HepG2 (cell line): Measurements from ENCODE around the gene SRSF2. TPM values are rescaled to one million over a fixed set of nuclear protein-coding genes. Genes with fewer than 3 reads are reported as not detected.
A peak's percentile ranks its signal among the peaks of the same experiment; 100 is the strongest.

Experiments
- BORCS8-MEF2B ChIP-seq: sonication (generic); formaldehyde crosslinking; IDR thresholded peaks from 2 replicates; pipeline ENCODE4 v1.8.0; 2022; ENCODE audit warnings: mild to moderate bottlenecking, missing genetic modification reagents
- CCAR2 ChIP-seq: fragments of 200-400 bp; formaldehyde crosslinking; optimal IDR thresholded peaks from 2 replicates; pipeline ENCODE3; 2018; ENCODE audit warnings: low read depth, mild to moderate bottlenecking, low read length, moderate library complexity
- GABPB1 ChIP-seq: IDR thresholded peaks from 2 replicates; pipeline ENCODE4 v1.6.1; 2016; ENCODE audit warnings: mild to moderate bottlenecking, missing genetic modification reagents, moderate library complexity, missing compliant biosample characterization
- GLI4 ChIP-seq: sonication (generic); formaldehyde crosslinking; IDR thresholded peaks from 2 replicates; pipeline ENCODE4 v1.5.1; 2020; ENCODE audit warnings: missing genetic modification reagents, mild to moderate bottlenecking, moderate library complexity, borderline replicate concordance
- IRF9 ChIP-seq: sonication (generic); formaldehyde crosslinking; IDR thresholded peaks from 2 replicates; pipeline ENCODE4 v1.8.0; 2022; ENCODE audit warnings: missing genetic modification reagents, mild to moderate bottlenecking, borderline replicate concordance
- KLF15 ChIP-seq: sonication (generic); formaldehyde crosslinking; IDR thresholded peaks from 2 replicates; pipeline ENCODE4 v1.8.1; 2023; ENCODE audit warnings: borderline replicate concordance, mild to moderate bottlenecking, inconsistent platforms, missing genetic modification reagents, mixed read lengths
- KMT2A ChIP-seq: sonication (generic); formaldehyde crosslinking; IDR thresholded peaks from 2 replicates; pipeline ENCODE4 v1.4.0; 2020; ENCODE audit warnings: missing genetic modification reagents
- KMT2B ChIP-seq: IDR thresholded peaks from 2 replicates; pipeline ENCODE4 v1.6.1; 2016; ENCODE audit warnings: missing genetic modification reagents, missing compliant biosample characterization
- NCOA2 ChIP-seq: sonication (generic); formaldehyde crosslinking; IDR thresholded peaks from 2 replicates; pipeline ENCODE4 v1.8.0; 2022; ENCODE audit warnings: inconsistent platforms
- SP4 ChIP-seq: sonication (generic); formaldehyde crosslinking; IDR thresholded peaks from 2 replicates; pipeline ENCODE4 v1.8.1; 2023; ENCODE audit warnings: mild to moderate bottlenecking, missing genetic modification reagents
- SRY ChIP-seq: sonication (generic); formaldehyde crosslinking; IDR thresholded peaks from 2 replicates; pipeline ENCODE4 v1.8.0; 2022; ENCODE audit warnings: mild to moderate bottlenecking, missing genetic modification reagents
- ZMAT3 ChIP-seq: sonication (generic); formaldehyde crosslinking; conservative IDR thresholded peaks from 2 replicates; pipeline ENCODE4 v1.7.0; 2021; ENCODE audit warnings: missing genetic modification reagents
- ZNF441 ChIP-seq: sonication (generic); formaldehyde crosslinking; IDR thresholded peaks from 2 replicates; pipeline ENCODE4 v1.7.0; 2021; ENCODE audit warnings: missing genetic modification reagents, borderline replicate concordance
- ZNF644 ChIP-seq: IDR thresholded peaks from 2 replicates; pipeline ENCODE4 v1.6.1; 2016; ENCODE audit warnings: low read depth
- ZNF652 ChIP-seq: IDR thresholded peaks from 2 replicates; pipeline ENCODE4 v1.6.1; 2016; ENCODE audit warnings: low read depth, borderline replicate concordance
- polyA plus RNA-seq, 8 experiments: library from polyadenylated mRNA; depleted of rRNA in 3 of 8; stranded (reverse) in 7 of 8; unstranded in 1 of 8; fragments of >200 nt; fragmentation: Illumina TruSeq in 4 of 8; extraction: Trizol in 4 of 8; gene quantifications; 2 replicates each; pipeline versions ENCODE4 v1.2.1 to v1.2.3, GENCODE V29; 2011 to 2016; ENCODE audit warnings: low read depth in 4 of 8, missing spikeins in 1 of 8, mixed read lengths in 1 of 8; ENCODE audit not compliant: insufficient read depth in 1 of 8
- total RNA-seq, 5 experiments: library from RNA; depleted of rRNA; stranded (reverse); fragments of >200 nt; fragmentation: Illumina TruSeq; extraction: Trizol; gene quantifications; 2 replicates each; pipeline ENCODE4 v1.2.3, GENCODE V29; 2016; ENCODE audit warnings: low read depth in 1 of 5
- TF ChIP-seq, protein P1 (sequence below): sonication (generic); formaldehyde crosslinking; IDR thresholded peaks from 2 replicates; pipeline ENCODE4 v1.8.1; 2022; ENCODE audit warnings: low read depth, mild to moderate bottlenecking, missing genetic modification reagents
- TF ChIP-seq, protein P2 (sequence below): sonication (generic); formaldehyde crosslinking; IDR thresholded peaks from 2 replicates; pipeline ENCODE4 v1.9.0; 2021; ENCODE audit warnings: missing genetic modification reagents, mild to moderate bottlenecking, borderline replicate concordance
- TF ChIP-seq, protein P3 (sequence below): sonication (generic); formaldehyde crosslinking; IDR thresholded peaks from 2 replicates; pipeline ENCODE4 v1.5.0; 2020; ENCODE audit warnings: mild to moderate bottlenecking, missing genetic modification reagents, borderline replicate concordance

The SRSF2 gene
- total and polyA plus RNA-seq, 2 of the 13 experiments (the other 11 are each of a cell fraction or from before 2014, with no cell fraction given): 306 to 319 TPM

GRCh38 chr17:76696763-76697701, 40.1 kb downstream of the SRSF2 start (continued):
- TF ChIP-seq IRF9: peak; percentile 63; the same call in 1 of the 2 replicates
- peak; percentile 70; the same call in 1 of the 2 replicates for TF ChIP-seq ZNF644 (CRISPR knock-in tag)
- no peak for TF ChIP-seq CCAR2
- TF ChIP-seq, protein P1, sequence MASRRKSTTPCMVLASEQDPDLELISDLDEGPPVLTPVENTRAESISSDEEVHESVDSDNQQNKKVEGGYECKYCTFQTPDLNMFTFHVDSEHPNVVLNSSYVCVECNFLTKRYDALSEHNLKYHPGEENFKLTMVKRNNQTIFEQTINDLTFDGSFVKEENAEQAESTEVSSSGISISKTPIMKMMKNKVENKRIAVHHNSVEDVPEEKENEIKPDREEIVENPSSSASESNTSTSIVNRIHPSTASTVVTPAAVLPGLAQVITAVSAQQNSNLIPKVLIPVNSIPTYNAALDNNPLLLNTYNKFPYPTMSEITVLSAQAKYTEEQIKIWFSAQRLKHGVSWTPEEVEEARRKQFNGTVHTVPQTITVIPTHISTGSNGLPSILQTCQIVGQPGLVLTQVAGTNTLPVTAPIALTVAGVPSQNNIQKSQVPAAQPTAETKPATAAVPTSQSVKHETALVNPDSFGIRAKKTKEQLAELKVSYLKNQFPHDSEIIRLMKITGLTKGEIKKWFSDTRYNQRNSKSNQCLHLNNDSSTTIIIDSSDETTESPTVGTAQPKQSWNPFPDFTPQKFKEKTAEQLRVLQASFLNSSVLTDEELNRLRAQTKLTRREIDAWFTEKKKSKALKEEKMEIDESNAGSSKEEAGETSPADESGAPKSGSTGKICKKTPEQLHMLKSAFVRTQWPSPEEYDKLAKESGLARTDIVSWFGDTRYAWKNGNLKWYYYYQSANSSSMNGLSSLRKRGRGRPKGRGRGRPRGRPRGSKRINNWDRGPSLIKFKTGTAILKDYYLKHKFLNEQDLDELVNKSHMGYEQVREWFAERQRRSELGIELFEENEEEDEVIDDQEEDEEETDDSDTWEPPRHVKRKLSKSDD: 0 out of 2 replicates have a peak, but pooled peaks have one; percentile 38
- TF ChIP-seq KMT2B (CRISPR knock-in tag): peak; percentile 32; the same call in 1 of the 2 replicates
- peak; percentile 8; the same call in 1 of the 2 replicates for TF ChIP-seq ZNF652 (CRISPR knock-in tag)
- 0 out of 2 replicates have a peak, but pooled peaks have one; percentile 68 for TF ChIP-seq BORCS8-MEF2B (CRISPR knock-in tag)
- TF ChIP-seq ZMAT3 (CRISPR knock-in tag): peak; percentile 56; the same call in 1 of the 2 replicates
- TF ChIP-seq GLI4: no peak
- TF ChIP-seq, protein P2, sequence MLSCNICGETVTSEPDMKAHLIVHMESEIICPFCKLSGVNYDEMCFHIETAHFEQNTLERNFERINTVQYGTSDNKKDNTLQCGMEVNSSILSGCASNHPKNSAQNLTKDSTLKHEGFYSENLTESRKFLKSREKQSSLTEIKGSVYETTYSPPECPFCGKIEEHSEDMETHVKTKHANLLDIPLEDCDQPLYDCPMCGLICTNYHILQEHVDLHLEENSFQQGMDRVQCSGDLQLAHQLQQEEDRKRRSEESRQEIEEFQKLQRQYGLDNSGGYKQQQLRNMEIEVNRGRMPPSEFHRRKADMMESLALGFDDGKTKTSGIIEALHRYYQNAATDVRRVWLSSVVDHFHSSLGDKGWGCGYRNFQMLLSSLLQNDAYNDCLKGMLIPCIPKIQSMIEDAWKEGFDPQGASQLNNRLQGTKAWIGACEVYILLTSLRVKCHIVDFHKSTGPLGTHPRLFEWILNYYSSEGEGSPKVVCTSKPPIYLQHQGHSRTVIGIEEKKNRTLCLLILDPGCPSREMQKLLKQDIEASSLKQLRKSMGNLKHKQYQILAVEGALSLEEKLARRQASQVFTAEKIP (CRISPR knock-in tag): no peak
- TF ChIP-seq SP4 (CRISPR knock-in tag): no peak
- peak; percentile 65 for TF ChIP-seq GABPB1 (CRISPR knock-in tag)
- peak; percentile 55; the same call in 1 of the 2 replicates for TF ChIP-seq KMT2A
- TF ChIP-seq KLF15 (CRISPR knock-in tag): no peak
- peak; percentile 64; the same call in 1 of the 2 replicates for TF ChIP-seq ZNF441 (CRISPR knock-in tag)
- peak; percentile 70 for TF ChIP-seq NCOA2 (CRISPR knock-in tag)
- TF ChIP-seq SRY (CRISPR knock-in tag): 0 out of 2 replicates have a peak, but pooled peaks have one; percentile 31
- TF ChIP-seq, protein P3, sequence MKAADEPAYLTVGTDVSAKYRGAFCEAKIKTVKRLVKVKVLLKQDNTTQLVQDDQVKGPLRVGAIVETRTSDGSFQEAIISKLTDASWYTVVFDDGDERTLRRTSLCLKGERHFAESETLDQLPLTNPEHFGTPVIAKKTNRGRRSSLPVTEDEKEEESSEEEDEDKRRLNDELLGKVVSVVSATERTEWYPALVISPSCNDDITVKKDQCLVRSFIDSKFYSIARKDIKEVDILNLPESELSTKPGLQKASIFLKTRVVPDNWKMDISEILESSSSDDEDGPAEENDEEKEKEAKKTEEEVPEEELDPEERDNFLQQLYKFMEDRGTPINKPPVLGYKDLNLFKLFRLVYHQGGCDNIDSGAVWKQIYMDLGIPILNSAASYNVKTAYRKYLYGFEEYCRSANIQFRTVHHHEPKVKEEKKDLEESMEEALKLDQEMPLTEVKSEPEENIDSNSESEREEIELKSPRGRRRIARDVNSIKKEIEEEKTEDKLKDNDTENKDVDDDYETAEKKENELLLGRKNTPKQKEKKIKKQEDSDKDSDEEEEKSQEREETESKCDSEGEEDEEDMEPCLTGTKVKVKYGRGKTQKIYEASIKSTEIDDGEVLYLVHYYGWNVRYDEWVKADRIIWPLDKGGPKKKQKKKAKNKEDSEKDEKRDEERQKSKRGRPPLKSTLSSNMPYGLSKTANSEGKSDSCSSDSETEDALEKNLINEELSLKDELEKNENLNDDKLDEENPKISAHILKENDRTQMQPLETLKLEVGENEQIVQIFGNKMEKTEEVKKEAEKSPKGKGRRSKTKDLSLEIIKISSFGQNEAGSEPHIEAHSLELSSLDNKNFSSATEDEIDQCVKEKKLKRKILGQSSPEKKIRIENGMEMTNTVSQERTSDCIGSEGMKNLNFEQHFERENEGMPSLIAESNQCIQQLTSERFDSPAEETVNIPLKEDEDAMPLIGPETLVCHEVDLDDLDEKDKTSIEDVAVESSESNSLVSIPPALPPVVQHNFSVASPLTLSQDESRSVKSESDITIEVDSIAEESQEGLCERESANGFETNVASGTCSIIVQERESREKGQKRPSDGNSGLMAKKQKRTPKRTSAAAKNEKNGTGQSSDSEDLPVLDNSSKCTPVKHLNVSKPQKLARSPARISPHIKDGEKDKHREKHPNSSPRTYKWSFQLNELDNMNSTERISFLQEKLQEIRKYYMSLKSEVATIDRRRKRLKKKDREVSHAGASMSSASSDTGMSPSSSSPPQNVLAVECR (CRISPR knock-in tag): peak; percentile 41; the same call in 1 of the 2 replicates
